HepG2 (cell line): Measurements from ENCODE around the gene ARL8B. TPM values are rescaled to one million over a fixed set of nuclear protein-coding genes. Genes with fewer than 3 reads are reported as not detected.

ENCODE experiments used
- BRD4 ChIP-seq: sonication (generic); formaldehyde crosslinking; IDR thresholded peaks from 2 replicates; pipeline ENCODE4 v1.4.0; 2020; ENCODE audit warnings: missing genetic modification reagents
- CENPX ChIP-seq: sonication (generic); formaldehyde crosslinking; IDR thresholded peaks from 2 replicates; pipeline ENCODE4 v1.9.0; 2021; ENCODE audit warnings: mild to moderate bottlenecking, missing genetic modification reagents, moderate library complexity
- FOXM1 ChIP-seq: sonication (generic); formaldehyde crosslinking; IDR thresholded peaks from 2 replicates; pipeline ENCODE4 v1.5.0; 2020; ENCODE audit warnings: missing genetic modification reagents
- HNF4G ChIP-seq, 2 experiments: sonication (generic) in 1 of 2; formaldehyde crosslinking in 1 of 2; IDR thresholded peaks; 2 replicates each; pipeline versions ENCODE4 v1.4.0 to v1.6.1; 2011 to 2020; ENCODE audit warnings: borderline replicate concordance in 2 of 2, low read depth in 2 of 2, mild to moderate bottlenecking in 2 of 2, low read length in 1 of 2, missing genetic modification reagents in 1 of 2, moderate library complexity in 1 of 2
- JUN ChIP-seq: sonication (generic); formaldehyde crosslinking; IDR thresholded peaks from 2 replicates; pipeline ENCODE4 v1.4.0; 2020; ENCODE audit warnings: mild to moderate bottlenecking, missing genetic modification reagents
- MAFF ChIP-seq: IDR thresholded peaks from 2 replicates; pipeline ENCODE4 v1.6.1; 2011; ENCODE audit warnings: low read depth, low read length, improper control_type of control experiment
- MAFK ChIP-seq, 2 experiments: IDR thresholded peaks in 1 of 2; conservative IDR thresholded peaks in 1 of 2; 2 replicates each; pipeline ENCODE4 v1.6.1; 2011; ENCODE audit warnings: improper control_type of control experiment in 2 of 2, low read length in 2 of 2
- MAZ ChIP-seq, 2 experiments: sonication (generic) in 1 of 2; formaldehyde crosslinking in 1 of 2; IDR thresholded peaks; 2 replicates each; pipeline versions ENCODE4 v1.5.0 to v1.6.1; 2012 to 2020; ENCODE audit warnings: low read depth in 2 of 2, mild to moderate bottlenecking in 2 of 2, borderline replicate concordance in 1 of 2, improper control_type of control experiment in 1 of 2, low read length in 1 of 2, missing genetic modification reagents in 1 of 2, moderate library complexity in 1 of 2
- NCOA5 ChIP-seq: sonication (generic); formaldehyde crosslinking; IDR thresholded peaks from 2 replicates; pipeline ENCODE4 v1.4.0; 2020; ENCODE audit warnings: missing genetic modification reagents
- SALL1 ChIP-seq: sonication (generic); formaldehyde crosslinking; IDR thresholded peaks from 2 replicates; pipeline ENCODE4 v1.8.0; 2022; ENCODE audit warnings: mild to moderate bottlenecking, missing genetic modification reagents
- SP5 ChIP-seq: IDR thresholded peaks from 2 replicates; pipeline ENCODE4 v1.6.1; 2016; ENCODE audit warnings: low read depth, borderline replicate concordance
- ZFP82 ChIP-seq: sonication (generic); formaldehyde crosslinking; IDR thresholded peaks from 2 replicates; pipeline ENCODE4 v1.5.1; 2020; ENCODE audit warnings: mild to moderate bottlenecking, missing genetic modification reagents, borderline replicate concordance
- ZMAT3 ChIP-seq: sonication (generic); formaldehyde crosslinking; conservative IDR thresholded peaks from 2 replicates; pipeline ENCODE4 v1.7.0; 2021; ENCODE audit warnings: missing genetic modification reagents
- ZNF121 ChIP-seq: sonication (generic); formaldehyde crosslinking; IDR thresholded peaks from 2 replicates; pipeline ENCODE4 v1.5.0; 2020; ENCODE audit warnings: mild to moderate bottlenecking, missing genetic modification reagents
- ZNF256 ChIP-seq: sonication (generic); formaldehyde crosslinking; conservative IDR thresholded peaks from 2 replicates; pipeline ENCODE4 v1.4.0; 2020; ENCODE audit warnings: missing genetic modification reagents
- ZNF264 ChIP-seq: sonication (generic); formaldehyde crosslinking; IDR thresholded peaks from 2 replicates; pipeline ENCODE4 v1.4.0; 2020; ENCODE audit warnings: missing genetic modification reagents
- ZNF460 ChIP-seq: sonication (generic); formaldehyde crosslinking; IDR thresholded peaks from 2 replicates; pipeline ENCODE4 v1.5.1; 2020; ENCODE audit warnings: missing genetic modification reagents, mild to moderate bottlenecking, borderline replicate concordance
- ZNF75D ChIP-seq: sonication (generic); formaldehyde crosslinking; IDR thresholded peaks from 2 replicates; pipeline ENCODE4 v1.8.1; 2023; ENCODE audit warnings: missing genetic modification reagents, mild to moderate bottlenecking, borderline replicate concordance
- ZNF792 ChIP-seq: IDR thresholded peaks from 2 replicates; pipeline ENCODE4 v1.6.1; 2016
- ZNF800 ChIP-seq: sonication (generic); formaldehyde crosslinking; IDR thresholded peaks from 2 replicates; pipeline ENCODE4 v1.4.0; 2020; ENCODE audit warnings: missing genetic modification reagents
- ZNF841 ChIP-seq: sonication (generic); formaldehyde crosslinking; IDR thresholded peaks from 2 replicates; pipeline ENCODE4 v1.8.1; 2023; ENCODE audit warnings: missing genetic modification reagents, borderline replicate concordance
- ZNF883 ChIP-seq: sonication (generic); formaldehyde crosslinking; IDR thresholded peaks from 2 replicates; pipeline ENCODE4 v1.5.1; 2020; ENCODE audit warnings: mild to moderate bottlenecking, missing genetic modification reagents; ENCODE audit errors: not compliant biosample characterization
- polyA plus RNA-seq, 8 experiments: library from polyadenylated mRNA; depleted of rRNA in 3 of 8; stranded (reverse) in 7 of 8; unstranded in 1 of 8; fragments of >200 nt; fragmentation: Illumina TruSeq in 4 of 8; extraction: Trizol in 4 of 8; gene quantifications; 2 replicates each; pipeline versions ENCODE4 v1.2.1 to v1.2.3, GENCODE V29; 2011 to 2016; ENCODE audit warnings: low read depth in 4 of 8, missing spikeins in 1 of 8, mixed read lengths in 1 of 8; ENCODE audit not compliant: insufficient read depth in 1 of 8
- total RNA-seq, 5 experiments: library from RNA; depleted of rRNA; stranded (reverse); fragments of >200 nt; fragmentation: Illumina TruSeq; extraction: Trizol; gene quantifications; 2 replicates each; pipeline ENCODE4 v1.2.3, GENCODE V29; 2016; ENCODE audit warnings: low read depth in 1 of 5
- TF ChIP-seq, protein P1 (sequence below): sonication (generic); formaldehyde crosslinking; IDR thresholded peaks from 2 replicates; pipeline ENCODE4 v1.5.1; 2020; ENCODE audit warnings: mild to moderate bottlenecking, missing genetic modification reagents, moderate library complexity

The ARL8B gene
- total and polyA plus RNA-seq, 2 of the 13 experiments (the other 11 are each of a cell fraction or from before 2014, with no cell fraction given): 23.5 to 30.4 TPM

DNA sequence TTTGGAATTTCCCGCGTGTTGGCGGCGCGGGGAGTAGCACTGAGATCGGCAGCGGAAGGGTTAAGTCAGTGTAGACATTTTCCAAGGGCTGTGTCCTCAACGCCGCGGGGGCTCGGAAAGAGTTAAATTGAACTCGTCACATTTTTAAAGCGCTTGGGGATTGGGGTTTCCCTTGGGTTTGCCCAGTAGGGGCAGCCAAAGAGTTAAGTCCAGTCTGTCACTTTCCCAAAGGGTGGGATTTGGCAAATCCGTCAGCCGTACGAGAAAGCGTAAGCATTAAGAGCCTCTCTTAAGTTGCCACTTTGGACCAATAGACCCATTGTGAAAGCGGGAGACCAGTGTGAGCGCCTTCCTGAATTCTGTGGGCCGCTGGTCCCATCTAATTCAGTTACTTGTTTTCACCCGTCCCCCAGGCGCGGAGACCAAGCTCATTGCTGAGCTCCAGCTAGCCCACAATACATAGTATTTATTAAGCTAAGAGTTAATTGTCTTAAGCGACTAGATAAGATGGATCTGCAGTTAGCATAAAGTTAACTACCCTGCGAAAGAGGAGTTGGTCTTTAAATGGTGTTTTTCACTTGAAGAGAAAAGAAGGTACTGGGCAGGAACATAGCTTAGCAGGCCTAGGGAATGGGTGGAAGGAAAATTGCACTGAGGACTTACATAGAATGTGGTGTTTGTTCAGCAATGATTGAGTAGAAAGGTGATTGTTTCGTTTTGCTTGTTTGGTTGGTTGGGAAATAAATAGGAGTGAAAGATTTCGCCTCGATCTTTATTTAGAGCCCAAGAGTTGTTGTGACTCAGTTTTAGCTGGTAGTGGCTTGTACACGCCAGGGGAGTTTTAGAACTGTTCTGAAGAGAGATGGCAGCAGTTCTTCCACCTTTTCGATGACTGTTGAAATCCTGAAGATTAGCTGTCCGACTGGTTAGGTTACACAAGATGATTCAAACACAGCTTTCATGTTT, 932 bp downstream of the ARL8B start (continued):
- no peak for TF ChIP-seq ZNF800 (CRISPR knock-in tag)
- no peak for TF ChIP-seq HNF4G (IDR thresholded peaks at IDR 0.05; ENCODE audit: borderline replicate concordance, low read depth, low read length)
- no peak for TF ChIP-seq HNF4G (CRISPR knock-in tag; IDR thresholded peaks at IDR 0.05; ENCODE audit: borderline replicate concordance, low read depth)
- no peak for TF ChIP-seq MAFF
- TF ChIP-seq SALL1 (CRISPR knock-in tag): no peak
- no peak for TF ChIP-seq CENPX (CRISPR knock-in tag)
- TF ChIP-seq JUN (CRISPR knock-in tag): no peak
- TF ChIP-seq ZFP82: peak; percentile 76
- 0 out of 2 replicates have a peak, but pooled peaks have one; percentile 20 for TF ChIP-seq ZNF264 (CRISPR knock-in tag)
- TF ChIP-seq ZMAT3 (CRISPR knock-in tag): no peak
- no peak for TF ChIP-seq SP5 (CRISPR knock-in tag)
- no peak for TF ChIP-seq ZNF121 (CRISPR knock-in tag)
- no peak for TF ChIP-seq NCOA5 (CRISPR knock-in tag)
- TF ChIP-seq MAFK (conservative IDR thresholded peaks at IDR 0.05 in 1 of 2, IDR thresholded peaks at IDR 0.05 in 1 of 2; ENCODE audit: low read length in 2 of 2): no peak
- no peak for TF ChIP-seq ZNF75D (CRISPR knock-in tag)
- no peak for TF ChIP-seq MAZ (IDR thresholded peaks at IDR 0.05; ENCODE audit: borderline replicate concordance, low read depth, low read length)
- TF ChIP-seq MAZ (CRISPR knock-in tag; IDR thresholded peaks at IDR 0.05; ENCODE audit: low read depth): no peak
- 0 out of 2 replicates have a peak, but pooled peaks have one; percentile 12 for TF ChIP-seq ZNF460 (CRISPR knock-in tag)
- no peak for TF ChIP-seq ZNF256 (CRISPR knock-in tag)
- TF ChIP-seq BRD4 (CRISPR knock-in tag): no peak
- TF ChIP-seq, protein P1, sequence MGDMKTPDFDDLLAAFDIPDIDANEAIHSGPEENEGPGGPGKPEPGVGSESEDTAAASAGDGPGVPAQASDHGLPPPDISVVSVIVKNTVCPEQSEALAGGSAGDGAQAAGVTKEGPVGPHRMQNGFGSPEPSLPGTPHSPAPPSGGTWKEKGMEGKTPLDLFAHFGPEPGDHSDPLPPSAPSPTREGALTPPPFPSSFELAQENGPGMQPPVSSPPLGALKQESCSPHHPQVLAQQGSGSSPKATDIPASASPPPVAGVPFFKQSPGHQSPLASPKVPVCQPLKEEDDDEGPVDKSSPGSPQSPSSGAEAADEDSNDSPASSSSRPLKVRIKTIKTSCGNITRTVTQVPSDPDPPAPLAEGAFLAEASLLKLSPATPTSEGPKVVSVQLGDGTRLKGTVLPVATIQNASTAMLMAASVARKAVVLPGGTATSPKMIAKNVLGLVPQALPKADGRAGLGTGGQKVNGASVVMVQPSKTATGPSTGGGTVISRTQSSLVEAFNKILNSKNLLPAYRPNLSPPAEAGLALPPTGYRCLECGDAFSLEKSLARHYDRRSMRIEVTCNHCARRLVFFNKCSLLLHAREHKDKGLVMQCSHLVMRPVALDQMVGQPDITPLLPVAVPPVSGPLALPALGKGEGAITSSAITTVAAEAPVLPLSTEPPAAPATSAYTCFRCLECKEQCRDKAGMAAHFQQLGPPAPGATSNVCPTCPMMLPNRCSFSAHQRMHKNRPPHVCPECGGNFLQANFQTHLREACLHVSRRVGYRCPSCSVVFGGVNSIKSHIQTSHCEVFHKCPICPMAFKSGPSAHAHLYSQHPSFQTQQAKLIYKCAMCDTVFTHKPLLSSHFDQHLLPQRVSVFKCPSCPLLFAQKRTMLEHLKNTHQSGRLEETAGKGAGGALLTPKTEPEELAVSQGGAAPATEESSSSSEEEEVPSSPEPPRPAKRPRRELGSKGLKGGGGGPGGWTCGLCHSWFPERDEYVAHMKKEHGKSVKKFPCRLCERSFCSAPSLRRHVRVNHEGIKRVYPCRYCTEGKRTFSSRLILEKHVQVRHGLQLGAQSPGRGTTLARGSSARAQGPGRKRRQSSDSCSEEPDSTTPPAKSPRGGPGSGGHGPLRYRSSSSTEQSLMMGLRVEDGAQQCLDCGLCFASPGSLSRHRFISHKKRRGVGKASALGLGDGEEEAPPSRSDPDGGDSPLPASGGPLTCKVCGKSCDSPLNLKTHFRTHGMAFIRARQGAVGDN (CRISPR knock-in tag): peak; percentile 24; the same call in 1 of the 2 replicates
- no peak for TF ChIP-seq ZNF883 (CRISPR knock-in tag)
- TF ChIP-seq ZNF841: no peak
- no peak for TF ChIP-seq ZNF792 (CRISPR knock-in tag)
- TF ChIP-seq FOXM1 (CRISPR knock-in tag): no peak
